K562 (cell line): ENCODE data around the gene CELSR1. TPM values are rescaled to one million over a fixed set of nuclear protein-coding genes. Genes with fewer than 3 reads are reported as not detected.

Source experiments
- ASH1L ChIP-seq: fragments of 450-650 bp; IDR thresholded peaks from 2 replicates; pipeline ENCODE4 v1.6.1; 2018; ENCODE audit warnings: borderline replicate concordance, mild to moderate bottlenecking, low read depth; ENCODE audit not compliant: partially characterized antibody
- C11orf30 ChIP-seq: fragments of 450-650 bp; IDR thresholded peaks from 2 replicates; pipeline ENCODE4 v1.6.1; 2016; ENCODE audit warnings: low read depth, mild to moderate bottlenecking
- MXI1 ChIP-seq: IDR thresholded peaks from 2 replicates; pipeline ENCODE4 v1.6.1; 2011; ENCODE audit warnings: low read depth, mild to moderate bottlenecking, improper control_type of control experiment, low read length
- NFYB ChIP-seq: IDR thresholded peaks from 2 replicates; pipeline ENCODE4 v1.6.1; 2011; ENCODE audit warnings: mild to moderate bottlenecking, moderate library complexity; ENCODE audit not compliant: insufficient read length; ENCODE audit errors: extremely low read depth
- NR4A1 ChIP-seq, 2 experiments: fragments of 250-450 bp in 1 of 2; fragments of 450-650 bp in 1 of 2; sonication (Bioruptor Pico) in 1 of 2; IDR thresholded peaks; 2 replicates each; pipeline versions ENCODE4 v1.4.0 to v1.6.1; 2016 to 2020; ENCODE audit warnings: mild to moderate bottlenecking in 2 of 2, missing compliant biosample characterization in 1 of 2, missing genetic modification characterization in 1 of 2, moderate library complexity in 1 of 2
- SIN3B ChIP-seq: fragments of 450-650 bp; IDR thresholded peaks from 2 replicates; pipeline ENCODE4 v1.6.1; 2017; ENCODE audit warnings: low read depth, mild to moderate bottlenecking, moderate library complexity
- ZNF717 ChIP-seq: fragments of 250-450 bp; sonication (Bioruptor Pico); IDR thresholded peaks from 2 replicates; pipeline ENCODE4 v1.5.0; 2021
- polyA plus RNA-seq, 8 experiments: library from polyadenylated mRNA; depleted of rRNA in 4 of 8; stranded (reverse) in 5 of 8; unstranded in 3 of 8; fragments of >200 nt; fragmentation: Nextera tagmentation in 2 of 8; fragmentation: Illumina TruSeq in 1 of 8; extraction: Ambion mirVana in 2 of 8; extraction: Trizol in 1 of 8; gene quantifications; 2 replicates each; pipeline versions ENCODE4 v1.2.1 to v1.2.3, GENCODE V29; 2011 to 2014; ENCODE audit warnings: inconsistent platforms in 1 of 8, missing spikeins in 1 of 8
- total RNA-seq, 7 experiments: library from RNA; depleted of rRNA in 6 of 7; stranded (reverse); fragments of >200 nt in 6 of 7; fragmentation: Illumina TruSeq in 2 of 7; extraction: Trizol in 2 of 7; gene quantifications; 2 replicates each; pipeline versions ENCODE4 v1.2.1 to v1.2.3, GENCODE V29; 2011 to 2021; ENCODE audit warnings: low replicate concordance in 1 of 7
- TF ChIP-seq, protein P1 (sequence below): fragments of 450-650 bp; formaldehyde crosslinking; IDR thresholded peaks from 2 replicates; pipeline ENCODE4 v1.4.0; 2020; ENCODE audit warnings: mild to moderate bottlenecking, mixed read lengths
- TF ChIP-seq, protein P2 (sequence below): sonication (generic); formaldehyde crosslinking; IDR thresholded peaks from 2 replicates; pipeline ENCODE4 v1.9.0; 2022; ENCODE audit warnings: mild to moderate bottlenecking, missing genetic modification reagents

The CELSR1 gene
- total and polyA plus RNA-seq, 9 of the 15 experiments (the other 6 are each of a cell fraction or from before 2014, with no cell fraction given), result under 0.01 to 0.09 TPM; not detected in 7

DNA sequence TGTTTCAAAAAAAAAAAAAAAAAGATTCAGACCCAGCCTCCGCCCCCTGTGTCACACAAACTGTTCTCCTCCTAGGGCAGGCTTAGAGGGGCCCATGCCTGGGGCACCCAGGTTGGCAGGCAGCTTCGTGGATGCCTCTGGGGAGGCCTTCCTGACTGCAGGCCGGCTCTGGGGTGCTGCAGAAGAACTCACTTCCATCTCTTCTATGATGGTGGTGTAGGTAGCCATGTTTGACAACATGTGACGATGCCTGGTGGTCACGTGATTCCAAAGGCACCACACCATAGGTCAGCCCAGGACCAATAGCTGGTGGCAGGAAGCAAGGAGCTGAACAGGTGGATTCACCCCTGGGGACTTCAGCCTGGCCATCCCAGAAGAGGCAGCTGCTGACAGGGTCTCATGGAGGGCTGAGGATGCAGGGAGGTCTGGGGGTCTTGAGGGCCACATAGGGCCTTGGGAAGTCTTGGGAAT, 24.1 kb upstream of the CELSR1 start (continued):
- peak; percentile 24 for TF ChIP-seq NFYB
- TF ChIP-seq NR4A1 (CRISPR knock-in tag; IDR thresholded peaks at IDR 0.05), result no peak
- no peak for TF ChIP-seq NR4A1 (tag; IDR thresholded peaks at IDR 0.05)
- peak; percentile 71 for TF ChIP-seq C11orf30
- TF ChIP-seq SIN3B, result 0 out of 2 replicates have a peak, but pooled peaks have one; percentile 40
- TF ChIP-seq, protein P1, sequence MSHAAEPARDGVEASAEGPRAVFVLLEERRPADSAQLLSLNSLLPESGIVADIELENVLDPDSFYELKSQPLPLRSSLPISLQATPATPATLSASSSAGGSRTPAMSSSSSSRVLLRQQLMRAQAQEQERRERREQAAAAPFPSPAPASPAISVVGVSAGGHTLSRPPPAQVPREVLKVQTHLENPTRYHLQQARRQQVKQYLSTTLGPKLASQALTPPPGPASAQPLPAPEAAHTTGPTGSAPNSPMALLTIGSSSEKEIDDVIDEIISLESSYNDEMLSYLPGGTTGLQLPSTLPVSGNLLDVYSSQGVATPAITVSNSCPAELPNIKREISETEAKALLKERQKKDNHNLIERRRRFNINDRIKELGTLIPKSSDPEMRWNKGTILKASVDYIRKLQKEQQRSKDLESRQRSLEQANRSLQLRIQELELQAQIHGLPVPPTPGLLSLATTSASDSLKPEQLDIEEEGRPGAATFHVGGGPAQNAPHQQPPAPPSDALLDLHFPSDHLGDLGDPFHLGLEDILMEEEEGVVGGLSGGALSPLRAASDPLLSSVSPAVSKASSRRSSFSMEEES (CRISPR knock-in tag), result peak; percentile 90
- TF ChIP-seq, protein P2, sequence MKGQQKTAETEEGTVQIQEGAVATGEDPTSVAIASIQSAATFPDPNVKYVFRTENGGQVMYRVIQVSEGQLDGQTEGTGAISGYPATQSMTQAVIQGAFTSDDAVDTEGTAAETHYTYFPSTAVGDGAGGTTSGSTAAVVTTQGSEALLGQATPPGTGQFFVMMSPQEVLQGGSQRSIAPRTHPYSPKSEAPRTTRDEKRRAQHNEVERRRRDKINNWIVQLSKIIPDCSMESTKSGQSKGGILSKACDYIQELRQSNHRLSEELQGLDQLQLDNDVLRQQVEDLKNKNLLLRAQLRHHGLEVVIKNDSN, result peak; percentile 94
- TF ChIP-seq ASH1L, result no peak
- TF ChIP-seq MXI1, result no peak
- no peak for TF ChIP-seq ZNF717 (CRISPR knock-in tag)
